Activated T-helper 1 cell treated with Interleukin-2 at 50 U/mL for 16 hours (primary cell): ENCODE data around the gene SULF2.
A peak's percentile ranks its signal among the peaks of the same experiment; 100 is the strongest.

Source experiments
- DNase-seq: peaks from one replicate; pipeline ENCODE4 v3.0.0-alpha.2; 2020; ENCODE audit warnings: low read depth

Gene SULF2

DNA sequence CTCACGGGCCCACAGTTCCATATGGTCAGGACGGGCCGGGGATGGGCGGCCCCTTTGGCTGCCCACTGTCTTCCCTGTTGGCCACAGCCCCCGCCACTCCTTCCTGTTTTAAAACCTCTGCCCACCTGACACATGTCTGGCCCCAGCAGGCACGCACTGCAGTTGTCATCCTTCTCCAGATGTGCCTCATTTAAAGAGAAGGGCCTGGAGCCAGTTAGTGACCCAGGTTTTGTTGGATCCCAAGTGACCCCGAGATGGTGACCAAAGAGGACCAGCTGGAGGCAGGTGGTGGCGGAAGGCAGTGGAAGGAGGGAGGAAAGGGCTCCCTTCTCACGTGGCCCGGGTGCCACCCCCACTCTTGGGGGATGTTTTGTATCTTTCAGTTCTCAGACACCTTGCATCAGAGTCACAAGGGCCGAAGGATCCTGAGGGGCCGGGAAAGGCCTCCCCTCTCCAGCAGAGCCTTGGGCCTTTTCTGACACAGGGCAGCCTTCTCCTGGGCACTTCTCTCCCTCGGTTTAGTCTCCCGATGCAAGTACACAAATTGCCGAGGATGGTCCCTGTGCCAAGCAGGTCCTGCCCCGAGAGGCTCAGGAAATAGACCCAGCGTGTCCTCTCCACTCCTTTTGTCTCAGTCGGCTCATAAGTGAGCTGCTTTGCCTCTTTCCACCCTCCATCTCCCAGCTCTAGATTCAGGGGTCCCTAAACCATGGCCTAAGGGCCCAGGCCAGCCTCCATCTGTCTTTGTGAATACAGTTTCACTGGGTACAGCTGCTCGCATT, 117.6 kb downstream of the SULF2 start:
- no peak for DNase-seq

DNA sequence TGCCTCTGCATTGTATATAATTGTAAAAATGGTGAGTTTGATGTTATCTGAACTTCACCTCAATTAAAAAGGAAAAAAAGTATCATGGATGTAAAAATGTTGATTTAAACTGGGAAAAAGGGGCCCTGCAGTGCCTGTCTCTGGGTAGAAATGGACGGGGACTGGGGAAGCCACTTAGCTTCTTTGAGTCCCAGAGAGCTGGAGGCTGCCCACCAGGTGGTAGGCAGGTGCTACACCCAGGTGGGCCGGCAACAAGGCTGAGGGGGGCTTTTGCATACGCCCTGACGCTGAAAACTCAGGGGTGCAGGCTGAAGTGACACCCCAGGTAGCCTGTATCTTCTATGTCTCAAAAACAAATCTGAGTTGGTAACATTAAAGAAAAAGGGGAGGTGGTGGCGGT, 118.2 kb downstream of the SULF2 start:
- no peak for DNase-seq

DNA sequence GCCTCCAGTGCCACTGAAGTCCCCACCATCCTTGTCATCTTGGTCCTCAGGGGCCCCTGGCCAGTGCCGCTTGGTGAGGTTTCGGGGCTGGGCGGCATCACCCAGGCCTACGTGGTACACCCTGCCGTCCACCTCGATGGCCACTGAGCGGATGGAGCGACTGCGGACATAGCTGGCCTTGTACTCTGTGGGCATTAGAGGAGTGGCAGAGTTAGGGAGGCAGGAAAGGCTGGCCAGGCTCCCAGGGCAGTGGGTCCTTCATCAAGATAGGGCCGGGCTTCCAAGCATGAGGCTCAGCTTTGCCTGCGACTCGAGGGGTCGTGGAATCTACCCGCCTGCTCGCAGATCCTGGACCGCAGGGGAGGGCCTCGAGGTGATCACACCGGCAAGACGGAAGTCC, 119.0 kb downstream of the SULF2 start:
- DNase-seq: no peak

DNA sequence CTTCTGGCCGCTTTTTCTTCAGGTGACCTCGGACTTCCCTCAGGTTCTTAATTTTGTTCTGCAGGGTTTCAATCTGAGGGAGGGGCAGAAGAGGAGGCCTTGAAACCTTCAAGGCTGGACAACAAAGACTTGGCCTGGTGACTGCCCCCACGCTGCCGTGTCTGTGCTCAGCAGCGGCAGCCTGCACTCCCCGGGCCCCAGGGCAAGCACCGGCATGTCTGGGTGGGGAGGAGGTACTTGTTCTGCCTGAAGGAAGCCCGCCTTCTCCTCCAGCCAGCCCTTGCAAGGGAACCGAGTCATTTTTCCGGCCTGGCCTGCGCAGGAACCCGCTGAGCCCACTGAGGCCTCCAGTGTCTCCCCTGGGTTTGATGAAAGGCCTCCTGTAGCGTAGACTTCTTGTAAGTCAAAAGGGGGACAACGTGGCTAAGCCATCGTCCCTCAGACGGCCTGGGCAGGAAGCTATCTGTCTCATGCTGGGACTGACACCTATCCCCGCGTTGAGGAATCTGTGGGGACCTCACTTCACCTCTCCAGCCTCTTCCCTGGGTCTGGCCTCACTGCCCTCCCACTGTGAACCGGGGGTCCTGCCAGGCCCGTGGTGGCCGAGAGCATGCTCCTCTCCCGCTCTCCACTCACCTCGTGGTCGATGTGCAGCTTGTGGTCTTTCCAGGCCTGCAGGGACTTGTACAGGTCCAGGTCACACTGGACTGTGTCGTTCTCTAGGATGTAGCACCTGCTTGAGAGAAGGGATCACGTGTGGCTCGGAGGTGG, 119.9 kb downstream of the SULF2 start:
- no peak for DNase-seq

DNA sequence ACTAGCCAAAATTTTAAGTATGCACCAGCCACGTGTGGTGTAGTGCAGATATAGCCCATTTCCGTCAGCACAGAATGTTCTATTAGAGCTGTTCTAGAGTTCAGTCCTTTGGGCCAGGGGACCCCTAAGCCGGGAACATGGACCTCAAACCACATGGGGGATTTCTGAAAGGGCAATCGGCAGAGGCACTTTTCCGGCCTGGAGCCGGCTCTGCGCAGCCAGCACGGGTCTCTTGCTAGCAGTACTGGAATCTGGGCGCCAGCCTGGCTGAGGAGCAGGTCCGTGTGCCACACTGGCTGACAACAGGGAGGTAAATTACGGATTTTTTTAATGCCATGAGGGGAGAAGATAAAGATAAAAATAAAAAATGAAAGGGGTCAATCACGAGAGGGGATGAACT, 120.5 kb downstream of the SULF2 start:
- DNase-seq: no peak

DNA sequence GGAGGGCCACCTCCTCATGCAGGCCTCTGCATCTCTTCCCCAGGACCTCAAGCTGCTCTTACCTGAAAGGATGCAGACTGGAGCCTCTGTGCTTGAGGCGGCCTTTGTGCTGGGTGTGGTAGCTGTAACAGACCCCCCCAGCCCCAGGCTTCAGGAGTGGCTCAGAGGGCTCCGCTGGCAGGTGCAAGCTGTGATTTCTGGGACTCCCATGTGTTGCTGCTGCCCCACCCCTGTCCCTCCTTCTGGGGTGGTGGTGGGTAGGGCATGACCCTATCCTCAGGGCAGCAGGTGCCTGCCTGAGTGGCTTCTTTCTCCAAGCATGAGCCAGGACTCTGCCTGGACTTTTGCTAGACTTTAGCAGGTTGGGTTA, 121.2 kb downstream of the SULF2 start:
- DNase-seq: no peak

DNA sequence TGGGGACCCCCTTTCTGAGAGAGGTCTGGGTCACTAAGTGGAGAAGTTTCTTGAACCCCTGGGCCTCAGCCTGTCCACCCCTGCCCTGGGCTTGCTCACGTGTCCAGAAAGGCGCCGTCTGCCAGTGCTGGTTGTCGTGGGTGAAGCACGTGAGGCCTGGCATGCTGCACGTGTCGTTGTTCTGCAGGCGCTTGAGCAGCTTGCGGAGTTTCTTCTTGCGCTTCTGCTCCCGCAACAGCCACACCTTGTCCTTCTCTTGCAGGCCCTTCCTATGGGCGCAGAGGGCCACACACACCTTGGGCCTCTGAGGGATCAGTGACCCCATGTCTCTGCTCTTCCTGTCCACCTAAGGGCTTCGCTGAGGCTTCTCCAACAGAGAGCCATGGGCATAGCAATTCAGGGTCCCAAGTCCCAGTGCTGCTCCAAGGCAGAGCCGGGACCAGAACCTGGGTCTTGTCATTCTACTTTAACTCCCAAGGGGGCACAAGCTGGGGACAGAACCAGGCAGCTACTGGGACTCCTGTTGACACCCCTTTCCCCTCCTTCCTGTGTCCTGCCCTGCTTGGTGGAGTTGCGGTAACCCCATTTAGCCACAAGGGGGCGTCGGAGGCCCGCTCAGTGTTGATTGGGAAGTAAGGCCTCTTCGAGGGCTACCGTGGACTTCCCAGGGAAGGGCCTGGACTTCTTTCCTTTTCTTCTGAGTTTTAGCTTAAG, 121.8 kb downstream of the SULF2 start:
- peak; percentile 52 for DNase-seq

DNA sequence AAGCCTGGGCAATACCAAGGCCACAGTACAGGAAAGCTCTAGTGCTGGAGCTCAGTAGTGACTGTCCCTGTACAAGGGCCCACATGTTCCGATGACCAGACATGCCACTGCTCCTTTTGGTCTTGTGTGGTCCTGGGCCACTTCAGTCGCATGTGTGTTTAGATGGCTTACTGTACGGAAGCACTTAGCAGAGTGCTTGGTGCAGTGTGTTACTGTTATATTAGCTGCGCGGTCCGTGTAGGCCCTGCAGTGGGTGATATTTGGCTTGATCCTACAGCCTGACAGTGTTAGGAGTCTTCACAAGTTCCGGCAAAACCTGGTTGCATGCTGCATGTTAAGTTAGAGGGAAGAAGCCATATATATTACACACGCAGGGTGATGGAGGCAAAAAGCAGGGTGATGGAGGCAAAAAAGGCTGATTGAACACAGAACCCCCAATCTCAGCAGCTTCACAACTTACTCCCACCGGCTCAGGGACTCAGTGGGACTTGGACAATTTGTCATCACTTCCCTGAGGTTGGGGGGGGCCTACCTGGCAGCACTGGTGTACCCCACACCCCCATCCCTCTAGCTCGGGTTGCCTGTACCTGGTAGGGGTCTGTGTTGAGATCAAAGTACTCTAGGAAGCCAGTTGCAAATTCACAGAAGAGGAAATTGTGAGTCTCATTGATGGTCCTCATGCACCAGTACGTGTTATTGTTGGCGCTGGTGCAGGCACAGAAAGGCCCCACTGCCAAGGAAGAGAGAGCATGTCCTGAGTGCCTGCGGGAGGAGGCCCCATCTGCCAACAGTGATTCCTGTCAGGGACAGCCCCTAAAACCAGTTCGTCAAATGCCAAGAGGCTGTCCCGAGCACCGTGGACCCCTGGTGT, 122.6 kb downstream of the SULF2 start:
- no peak for DNase-seq

DNA sequence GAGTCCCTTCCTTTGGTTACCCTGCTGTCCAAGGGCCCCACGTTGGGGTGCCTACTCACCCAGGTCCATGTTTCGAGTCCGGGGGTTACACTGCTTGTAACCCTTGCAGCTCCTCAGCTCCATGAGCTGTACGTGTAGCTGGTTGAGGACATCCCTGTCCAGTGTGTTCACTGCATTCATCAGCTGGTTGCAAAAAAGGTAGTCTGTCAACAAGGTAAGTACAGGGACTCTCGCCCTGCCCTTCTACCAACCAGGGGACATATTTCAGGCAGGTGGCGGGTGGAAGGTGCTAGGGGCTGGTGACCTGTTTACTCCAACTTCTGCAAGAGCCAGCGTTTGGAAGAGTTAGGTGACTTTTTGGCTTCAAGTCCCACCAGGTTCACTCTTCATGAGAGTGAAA, 123.6 kb downstream of the SULF2 start:
- DNase-seq: no peak

DNA sequence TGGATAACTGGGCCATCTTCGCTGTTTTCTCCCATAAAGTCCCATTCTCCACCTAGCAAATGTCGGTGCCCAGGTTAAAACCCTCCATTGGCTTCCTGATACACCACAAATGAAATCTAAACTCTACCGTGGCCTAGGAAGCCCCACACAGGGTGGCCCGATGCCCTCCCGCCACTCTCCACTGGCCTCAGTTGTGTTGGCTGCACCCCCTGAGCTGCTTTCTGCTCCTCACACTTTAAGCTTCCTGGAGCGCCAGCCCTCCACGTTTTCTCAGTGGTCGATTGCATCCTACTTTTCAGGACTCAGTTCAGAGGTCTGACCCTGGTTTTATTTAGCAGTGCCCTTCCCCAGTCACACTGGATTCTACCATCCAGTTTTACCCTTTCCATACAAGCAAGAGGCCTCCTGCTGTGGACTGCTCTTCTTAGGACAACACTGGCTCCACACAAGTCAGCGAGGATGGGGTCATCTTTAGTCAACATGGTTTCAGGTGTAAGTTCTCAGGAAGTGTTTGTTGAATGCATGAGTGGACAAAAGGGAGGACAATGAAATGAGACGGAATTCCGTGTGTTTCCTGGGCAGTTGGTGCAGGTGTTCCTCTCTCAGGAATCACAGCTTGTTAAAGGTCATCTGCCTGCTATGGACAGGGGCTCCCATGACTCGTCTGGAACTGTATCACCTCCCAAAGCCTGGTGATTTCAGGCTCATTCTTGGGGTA, 124.1 kb downstream of the SULF2 start:
- DNase-seq: no peak

DNA sequence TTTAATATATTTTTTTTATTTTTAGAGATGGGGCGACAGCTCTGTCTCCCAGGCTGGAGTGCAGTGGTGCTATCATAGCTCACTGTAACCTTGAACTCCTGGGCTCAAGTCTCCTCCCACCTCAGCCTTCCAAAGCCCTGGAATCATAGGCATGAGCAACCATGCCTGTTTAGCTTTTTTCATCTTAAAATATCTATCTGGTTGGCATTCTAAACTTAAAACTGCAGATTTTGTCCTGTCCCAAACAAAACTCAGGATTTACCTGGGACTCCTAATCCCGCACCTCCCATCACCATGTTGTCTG, 124.7 kb downstream of the SULF2 start:
- DNase-seq: no peak

DNA sequence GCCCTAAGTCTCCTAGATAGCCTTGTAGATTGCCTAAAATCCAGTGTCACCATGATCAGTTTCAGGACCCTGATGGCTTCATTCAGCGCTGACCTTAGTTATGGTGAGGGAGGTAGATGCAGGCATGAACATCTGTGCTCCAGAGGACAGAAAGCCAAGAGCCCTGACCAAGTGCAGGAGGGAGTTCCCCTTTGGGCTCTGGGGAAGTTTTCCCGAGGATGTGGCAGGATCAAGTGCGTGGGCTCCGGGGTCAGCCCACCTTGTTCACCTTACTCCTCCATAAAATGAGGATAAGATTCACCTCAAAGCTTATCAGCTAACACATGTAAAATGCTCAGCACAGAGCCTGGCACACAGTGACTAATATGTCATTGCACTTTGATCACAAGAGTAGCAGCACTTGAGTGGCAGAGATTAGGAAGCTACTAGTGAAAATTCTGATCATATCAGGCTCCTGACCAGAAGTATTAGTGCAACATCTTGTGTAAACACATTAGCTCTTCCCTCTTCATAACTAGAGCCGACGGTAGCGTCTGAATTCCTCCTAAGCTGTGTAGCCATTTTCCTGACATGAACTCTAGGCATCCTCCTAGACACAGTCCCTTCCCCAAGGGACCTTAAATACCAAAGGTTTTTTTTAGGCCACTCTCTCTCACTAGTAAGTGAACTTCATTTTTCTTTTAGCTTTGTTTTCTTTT, 125.2 kb downstream of the SULF2 start:
- DNase-seq: no peak

DNA sequence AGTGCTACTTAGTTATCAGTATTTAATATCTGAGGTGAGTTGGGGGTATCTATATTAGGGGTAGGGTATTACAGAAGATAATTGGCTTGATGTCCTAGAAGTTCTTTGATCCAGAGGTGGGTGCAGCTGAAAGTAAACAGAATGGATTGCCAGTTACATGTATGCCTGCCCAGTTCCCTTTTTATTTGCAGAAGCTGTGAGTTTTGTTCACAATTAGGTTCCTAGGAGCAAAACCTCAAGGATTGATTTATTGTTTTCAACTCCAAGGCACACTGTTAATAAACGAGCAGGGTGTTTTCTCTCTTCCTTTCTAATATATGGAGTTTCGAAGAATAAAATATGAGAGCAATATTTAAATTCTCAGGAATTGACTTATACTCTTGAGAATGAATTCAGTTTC, 129.0 kb downstream of the SULF2 start:
- no peak for DNase-seq

DNA sequence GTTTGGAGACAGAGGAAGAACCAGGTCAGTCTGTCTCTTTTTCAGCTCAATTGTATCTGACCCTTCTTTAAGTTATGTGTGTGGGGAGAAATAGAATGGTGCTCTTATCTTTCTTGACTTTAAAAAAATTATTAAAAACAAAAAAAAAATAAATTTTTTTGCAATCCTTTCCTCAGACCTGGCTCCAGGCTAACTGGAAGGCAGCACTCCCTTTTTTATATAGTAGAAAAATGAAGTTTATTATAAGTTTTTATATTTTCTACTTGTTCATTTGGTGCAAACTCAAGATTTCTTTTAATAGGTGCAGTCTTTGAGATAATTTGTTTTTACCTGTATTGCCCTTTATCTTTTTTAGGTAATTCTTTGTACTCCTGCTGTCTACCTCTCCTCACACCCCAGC, 129.6 kb downstream of the SULF2 start:
- DNase-seq: no peak

DNA sequence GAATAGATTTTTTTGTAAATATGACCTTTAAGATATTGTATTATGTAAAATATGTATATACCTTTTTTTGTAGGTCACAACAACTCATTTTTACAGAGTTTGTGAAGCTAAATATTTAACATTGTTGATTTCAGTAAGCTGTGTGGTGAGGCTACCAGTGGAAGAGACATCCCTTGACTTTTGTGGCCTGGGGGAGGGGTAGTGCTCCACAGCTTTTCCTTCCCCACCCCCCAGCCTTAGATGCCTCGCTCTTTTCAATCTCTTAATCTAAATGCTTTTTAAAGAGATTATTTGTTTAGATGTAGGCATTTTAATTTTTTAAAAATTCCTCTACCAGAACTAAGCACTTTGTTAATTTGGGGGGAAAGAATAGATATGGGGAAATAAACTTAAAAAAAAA, 130.9 kb downstream of the SULF2 start:
- DNase-seq: no peak

DNA sequence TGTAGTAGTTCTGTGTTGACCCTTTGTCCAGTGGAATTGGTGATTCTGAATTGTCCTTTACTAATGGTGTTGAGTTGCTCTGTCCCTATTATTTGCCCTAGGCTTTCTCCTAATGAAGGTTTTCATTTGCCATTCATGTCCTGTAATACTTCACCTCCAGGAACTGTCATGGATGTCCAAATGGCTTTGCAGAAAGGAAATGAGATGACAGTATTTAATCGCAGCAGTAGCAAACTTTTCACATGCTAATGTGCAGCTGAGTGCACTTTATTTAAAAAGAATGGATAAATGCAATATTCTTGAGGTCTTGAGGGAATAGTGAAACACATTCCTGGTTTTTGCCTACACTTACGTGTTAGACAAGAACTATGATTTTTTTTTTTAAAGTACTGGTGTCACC, 131.4 kb downstream of the SULF2 start:
- DNase-seq: no peak

DNA sequence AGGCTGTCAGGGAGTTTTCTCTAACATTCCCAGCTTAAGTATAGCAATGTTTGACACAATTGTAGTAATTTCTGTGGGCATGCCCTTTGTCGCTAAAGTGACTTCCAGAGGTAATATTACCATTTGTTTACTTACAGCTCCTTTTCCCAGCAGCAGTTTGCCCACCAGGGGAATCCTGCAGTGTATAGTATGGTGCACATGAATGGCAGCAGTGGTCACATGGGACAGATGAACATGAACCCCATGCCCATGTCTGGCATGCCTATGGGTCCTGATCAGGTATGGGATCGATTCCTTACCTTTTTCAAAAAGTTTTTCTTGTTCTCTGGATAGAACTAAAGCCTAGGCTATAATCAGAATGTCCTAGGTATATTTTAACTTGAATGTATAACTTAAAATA, 132.5 kb downstream of the SULF2 start:
- DNase-seq: no peak

DNA sequence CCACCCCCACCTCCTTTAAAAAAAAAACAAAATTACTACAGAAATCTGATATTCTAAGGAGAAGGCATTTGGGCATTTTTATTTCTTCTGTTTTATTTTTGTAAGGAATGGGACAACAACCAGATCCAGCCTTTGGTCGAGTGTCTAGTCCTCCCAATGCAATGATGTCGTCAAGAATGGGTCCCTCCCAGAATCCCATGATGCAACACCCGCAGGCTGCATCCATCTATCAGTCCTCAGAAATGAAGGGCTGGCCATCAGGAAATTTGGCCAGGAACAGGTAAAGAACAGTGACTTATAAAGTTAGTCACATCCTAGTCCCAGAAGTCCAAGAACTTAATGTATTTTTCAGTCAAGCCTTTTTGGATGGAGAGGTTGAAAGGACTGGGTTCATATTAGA, 133.0 kb downstream of the SULF2 start:
- no peak for DNase-seq

DNA sequence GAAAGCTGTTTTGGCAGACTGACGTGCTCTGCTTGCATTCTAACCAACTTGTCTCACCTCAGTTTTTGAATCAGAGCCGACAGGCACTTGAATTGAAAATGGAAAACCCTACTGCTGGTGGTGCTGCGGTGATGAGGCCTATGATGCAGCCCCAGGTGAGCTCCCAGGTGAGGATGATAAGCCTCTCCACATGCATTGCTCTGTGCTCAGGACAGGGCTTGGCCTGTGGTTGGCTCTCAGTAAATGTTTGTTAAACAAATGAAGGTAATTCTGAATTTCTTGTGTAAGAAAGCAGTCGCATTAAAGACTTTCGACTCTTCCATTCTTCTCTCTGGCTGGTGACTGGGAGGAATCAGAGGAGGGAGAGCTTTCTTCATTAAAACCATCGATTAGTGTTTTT, 136.3 kb downstream of the SULF2 start:
- no peak for DNase-seq

DNA sequence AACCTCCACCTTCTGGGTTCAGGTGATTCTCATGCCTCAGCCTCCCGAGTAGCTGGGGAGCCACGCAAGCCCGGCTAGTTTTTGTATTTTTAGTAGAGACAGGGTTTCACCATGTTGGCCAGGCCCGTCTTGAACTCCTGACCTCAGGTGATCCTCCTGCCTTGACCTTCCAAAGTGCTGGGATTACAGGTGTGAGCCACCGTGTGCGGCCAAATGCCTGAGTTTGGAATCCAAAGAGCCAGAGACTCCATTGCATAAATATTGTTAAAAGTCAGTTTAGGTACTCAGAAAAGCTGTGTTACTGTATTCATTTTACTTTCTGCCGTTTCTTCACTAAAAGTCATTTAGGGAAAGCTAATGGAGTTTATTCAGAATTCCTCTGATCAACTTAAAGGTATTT, 137.3 kb downstream of the SULF2 start:
- no peak for DNase-seq

DNA sequence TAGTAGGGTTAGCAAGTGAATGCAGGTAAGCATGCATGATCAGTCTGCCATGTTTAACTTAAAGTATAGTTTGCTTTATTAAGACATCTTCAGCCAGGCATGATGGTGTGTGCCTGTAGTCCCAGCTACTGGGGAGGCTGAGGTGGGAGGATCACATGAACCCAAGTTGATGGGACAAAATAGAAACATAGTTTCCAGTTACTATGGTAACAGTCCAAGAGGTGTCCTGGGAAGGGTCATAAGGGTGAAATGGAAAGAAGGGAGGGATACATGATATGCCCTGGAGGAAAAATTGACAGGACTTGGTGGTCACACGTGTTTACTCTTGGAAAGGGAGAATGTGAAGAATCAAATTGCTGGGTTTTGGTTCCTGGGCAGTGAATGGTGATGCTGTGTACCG, 139.6 kb downstream of the SULF2 start:
- no peak for DNase-seq
